ENCODE measurements around the gene FBXO45.
"Not testable (repeated sequence)": the region's sequence is repeated elsewhere in the genome, so short reads cannot be mapped to it uniquely, and the experiment has no call there.

The FBXO45 gene

DNA sequence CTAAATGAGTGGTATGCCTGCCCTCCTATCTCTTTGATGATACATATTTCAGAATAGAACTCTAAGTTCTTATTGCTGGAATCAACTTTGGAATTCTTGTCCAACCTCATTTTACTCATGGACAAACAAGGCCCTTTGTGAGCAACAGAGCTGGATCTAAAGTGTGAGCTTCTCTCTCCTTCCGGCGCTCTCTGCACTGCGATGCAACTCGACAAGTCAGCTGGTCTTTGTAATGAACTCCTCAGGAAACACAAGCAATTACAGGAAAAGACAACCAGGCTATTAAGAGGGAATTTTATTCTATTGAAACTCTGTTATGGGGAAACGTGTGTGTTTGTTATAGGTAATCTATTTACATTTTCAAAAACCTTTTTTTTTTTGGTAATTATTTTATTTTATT is 50.8 kb downstream of the FBXO45 start:
- no peak for DNase-seq (ENCODE audit: low read depth in 2 of 2)

DNA sequence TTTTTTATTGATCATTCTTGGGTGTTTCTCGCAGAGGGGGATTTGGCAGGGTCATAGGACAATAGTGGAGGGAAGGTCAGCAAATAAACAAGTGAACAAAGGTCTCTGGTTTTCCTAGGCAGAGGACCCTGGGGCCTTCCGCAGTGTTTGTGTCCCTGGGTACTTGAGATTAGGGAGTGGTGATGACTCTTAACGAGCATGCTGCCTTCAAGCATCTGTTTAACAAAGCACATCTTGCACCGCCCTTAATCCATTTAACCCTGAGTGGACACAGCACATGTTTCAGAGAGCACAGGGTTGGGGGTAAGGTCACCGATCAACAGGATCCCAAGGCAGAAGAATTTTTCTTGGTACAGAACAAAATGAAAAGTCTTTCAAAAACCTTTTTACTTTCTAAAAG is 51.2 kb downstream of the FBXO45 start:
- DNase-seq (ENCODE audit: low read depth in 2 of 2) = not testable (repeated sequence)

GRCh38 chr3:196620161-196620604 is 51.7 kb downstream of the FBXO45 start:
- no peak for DNase-seq (ENCODE audit: low read depth in 2 of 2)

DNA sequence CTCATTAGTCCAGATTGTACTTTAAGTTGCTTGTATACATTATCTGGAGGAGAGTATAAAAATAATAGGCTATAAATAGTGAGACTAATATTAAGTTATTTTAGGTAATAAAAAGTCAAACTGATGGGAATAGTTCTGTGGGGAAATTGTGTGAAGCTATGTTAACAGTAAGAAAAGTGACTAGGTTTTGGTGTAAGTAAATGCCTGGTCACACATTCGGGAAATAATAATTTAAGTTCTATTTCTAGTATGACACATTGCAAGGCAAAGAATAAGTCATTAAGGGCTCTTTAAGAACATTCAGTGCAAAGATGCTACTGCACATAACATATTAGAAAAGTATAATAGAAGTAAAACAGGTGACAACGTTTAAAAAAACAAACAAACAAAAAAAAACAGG is 52.2 kb downstream of the FBXO45 start:
- no peak for DNase-seq (ENCODE audit: low read depth in 2 of 2)

DNA sequence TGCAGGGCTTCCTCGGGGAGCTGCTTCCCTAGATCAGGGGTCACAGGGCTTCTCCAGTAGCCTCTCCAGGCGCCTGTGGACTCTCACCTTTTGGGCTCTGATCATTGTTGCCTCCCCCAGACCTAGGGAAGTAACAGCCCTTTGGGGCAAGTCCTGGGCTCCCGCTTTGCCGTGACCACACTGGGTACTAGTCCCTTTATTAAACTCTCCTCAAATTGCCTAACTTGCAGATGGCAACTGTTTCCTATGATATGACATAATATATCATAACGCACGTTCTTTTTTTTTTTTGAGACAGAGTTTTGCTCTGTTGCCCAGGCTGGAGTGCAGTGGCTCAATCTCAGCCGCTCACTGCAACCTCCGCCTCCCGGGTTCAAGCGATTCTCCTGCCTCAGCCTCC is 53.2 kb downstream of the FBXO45 start:
- no peak for DNase-seq (ENCODE audit: low read depth in 2 of 2)

DNA sequence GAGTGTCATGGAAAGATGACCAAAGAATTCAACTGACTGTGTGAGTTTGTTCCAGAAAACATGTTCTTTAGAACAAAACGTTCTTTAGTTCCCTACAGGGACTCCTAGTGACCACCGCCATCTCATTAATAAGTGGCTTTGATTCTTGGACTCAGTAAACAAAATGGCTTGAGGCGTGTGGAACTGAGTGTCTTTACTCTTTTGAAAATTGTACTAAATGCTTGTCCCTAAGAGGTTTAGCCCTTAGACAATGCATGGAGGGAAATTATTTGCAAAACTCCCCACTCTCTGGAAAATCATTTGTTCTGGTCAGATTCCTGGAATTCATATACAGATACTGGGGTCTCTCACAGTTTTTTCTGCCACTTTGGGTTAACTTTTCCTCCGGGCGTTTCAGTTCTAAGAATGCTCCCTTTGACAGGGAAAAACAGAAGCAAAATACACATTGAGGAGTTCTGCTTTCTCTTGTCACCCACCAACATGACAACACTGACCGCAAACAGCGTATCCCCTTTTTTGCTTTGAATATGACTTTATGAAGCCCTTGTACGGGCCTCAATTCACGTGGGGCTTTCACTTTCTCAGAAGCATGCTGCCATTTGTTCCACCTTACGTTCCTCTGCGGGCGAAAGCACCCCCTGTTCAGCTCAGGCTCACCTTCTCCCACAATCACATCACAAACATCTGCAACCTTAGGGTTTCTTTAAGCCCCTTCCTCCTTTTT is 55.8 kb downstream of the FBXO45 start:
- no peak for DNase-seq (ENCODE audit: low read depth in 2 of 2)

- no peak for DNase-seq (ENCODE audit: low read depth in 2 of 2)
Measured at GRCh38 chr3:196624907-196625306, 56.4 kb downstream of the FBXO45 start.

DNA sequence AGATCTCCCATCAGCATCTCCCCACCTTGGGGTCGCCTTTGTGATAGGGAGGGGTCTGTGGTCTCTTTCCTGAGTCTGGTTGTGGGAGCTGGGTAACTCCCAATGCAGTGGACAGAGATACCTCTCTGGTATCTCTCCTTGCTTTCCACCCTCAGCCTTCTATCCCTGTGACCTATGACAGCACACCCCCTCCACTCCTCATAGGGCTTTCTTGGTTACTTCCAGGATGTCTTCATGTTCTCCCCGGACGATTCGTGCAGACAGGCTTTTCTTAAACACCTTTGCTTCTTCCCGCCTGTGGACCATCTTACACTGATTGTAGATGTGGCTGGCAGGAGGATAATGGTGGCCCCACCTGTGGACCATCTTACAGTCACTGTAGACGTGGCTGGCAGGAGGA is 56.9 kb downstream of the FBXO45 start:
- DNase-seq (ENCODE audit: low read depth in 2 of 2) = no peak

- no peak for DNase-seq (ENCODE audit: low read depth in 2 of 2)
Measured at GRCh38 chr3:196627918-196628231, 59.4 kb downstream of the FBXO45 start.

GRCh38 chr3:196629228-196629627 is 60.8 kb downstream of the FBXO45 start:
- DNase-seq (ENCODE audit: low read depth in 2 of 2) = no peak

DNA sequence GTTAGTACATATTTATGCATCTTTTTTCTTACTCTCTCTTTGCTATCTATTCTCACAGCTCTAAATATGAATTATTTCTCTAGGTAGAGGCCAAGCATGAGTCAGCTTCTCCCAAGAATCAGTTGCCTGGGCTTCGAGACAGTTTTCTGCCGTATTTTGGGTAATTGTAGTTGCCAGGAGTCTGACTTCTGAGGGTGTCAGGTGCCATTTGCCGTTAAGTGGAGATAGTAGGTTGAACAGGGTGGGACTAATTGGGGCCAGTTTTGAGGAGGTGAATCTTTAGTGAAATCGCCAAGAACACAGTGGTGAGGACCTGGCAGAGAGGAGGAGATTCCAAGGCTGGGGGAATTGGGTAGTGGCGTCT is 63.2 kb downstream of the FBXO45 start:
- DNase-seq (ENCODE audit: low read depth in 2 of 2) = no peak

GRCh38 chr3:196632046-196632751 is 63.7 kb downstream of the FBXO45 start:
- DNase-seq (ENCODE audit: low read depth in 2 of 2) = peak; percentile 65 to 67

DNA sequence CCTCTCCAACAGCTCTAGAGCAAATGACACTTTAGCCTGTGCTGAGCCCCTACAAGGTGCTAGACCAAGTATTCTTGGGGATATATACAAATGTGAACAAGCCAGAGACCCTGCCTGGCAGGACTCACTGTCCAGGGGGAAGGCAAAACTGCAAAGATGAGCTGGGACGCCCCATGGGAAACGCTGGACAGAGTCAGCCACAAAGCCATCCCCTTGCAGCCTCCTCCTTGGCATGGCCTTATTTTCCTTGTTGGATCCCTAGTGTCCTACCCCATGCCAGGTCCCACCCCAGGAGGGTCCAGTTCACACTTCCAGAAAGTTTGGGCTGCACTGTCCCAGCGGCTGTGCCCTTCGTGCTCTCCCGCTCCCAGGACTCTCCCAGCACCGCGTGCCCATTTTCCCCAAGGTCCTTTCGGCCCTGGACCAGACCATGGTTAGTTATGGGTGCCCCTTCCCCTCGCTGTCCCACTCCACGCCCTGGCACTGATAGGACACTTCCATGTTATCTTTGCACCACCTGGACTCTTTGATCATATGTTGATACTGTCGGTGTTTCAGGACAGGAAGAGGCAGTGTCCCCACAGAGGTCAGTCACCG is 65.2 kb downstream of the FBXO45 start:
- no peak for DNase-seq (ENCODE audit: low read depth in 2 of 2)

GRCh38 chr3:196634224-196634623 is 65.8 kb downstream of the FBXO45 start:
- DNase-seq (ENCODE audit: low read depth in 2 of 2) = no peak

DNA sequence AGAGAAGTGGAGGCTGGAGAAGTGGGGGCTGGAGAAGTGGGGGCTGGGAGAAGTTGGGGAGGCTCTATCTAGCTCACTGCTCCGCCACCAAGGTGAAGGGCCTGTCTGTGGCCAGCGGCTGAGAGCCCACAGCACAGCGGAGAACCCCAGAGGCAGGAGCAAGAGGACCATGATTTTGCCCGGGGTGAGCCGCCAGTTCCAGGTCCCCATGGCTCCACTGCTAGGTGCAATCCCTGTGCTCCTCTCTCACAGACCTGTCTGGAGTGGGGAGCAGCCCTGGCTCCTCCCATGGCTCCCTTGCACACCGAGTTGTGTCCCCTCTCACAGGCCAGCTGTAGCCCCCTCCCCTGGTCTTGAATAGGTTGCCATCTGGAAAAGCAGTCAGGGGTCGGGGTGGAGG is 66.4 kb downstream of the FBXO45 start:
- DNase-seq (ENCODE audit: low read depth in 2 of 2) = no peak

GRCh38 chr3:196636369-196637349 is 68.2 kb downstream of the FBXO45 start:
- DNase-seq (ENCODE audit: low read depth in 2 of 2) = no peak

GRCh38 chr3:196637941-196638340 is 69.5 kb downstream of the FBXO45 start:
- DNase-seq (ENCODE audit: low read depth in 2 of 2) = not testable (repeated sequence)
